ENCODE results near the gene HTR1A. TPM values are rescaled to one million over a fixed set of nuclear protein-coding genes. Genes with fewer than 3 reads are reported as not detected.

The HTR1A gene
- total and polyA plus RNA-seq, 2 donors from 2014 or later, result not detected

DNA sequence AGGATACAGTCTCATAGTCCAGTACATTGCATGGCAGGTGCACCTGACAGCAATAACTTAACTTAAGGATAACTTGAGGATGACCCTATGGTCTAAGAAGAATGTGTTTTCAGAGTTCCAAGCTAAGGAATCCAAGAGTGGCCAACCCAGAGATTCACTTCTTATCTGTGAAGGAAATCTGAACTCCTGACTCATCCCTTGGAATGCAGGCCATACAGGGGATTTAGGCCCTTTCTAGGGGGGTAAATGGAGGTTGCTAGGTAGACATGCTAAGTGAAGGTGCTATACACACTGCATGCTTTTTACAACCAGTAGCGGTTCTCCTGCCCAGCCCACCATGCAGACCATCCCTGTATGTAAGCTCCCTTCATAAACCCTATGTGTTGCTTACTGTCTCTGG is 50.4 kb downstream of the HTR1A start:
- DNase-seq, result no peak
- H3K27me3 ChIP-seq (ENCODE audit: control insufficient read depth, insufficient read depth, low read length), result no peaks in the 10 kb centered on the region
- TF ChIP-seq, protein P1, sequence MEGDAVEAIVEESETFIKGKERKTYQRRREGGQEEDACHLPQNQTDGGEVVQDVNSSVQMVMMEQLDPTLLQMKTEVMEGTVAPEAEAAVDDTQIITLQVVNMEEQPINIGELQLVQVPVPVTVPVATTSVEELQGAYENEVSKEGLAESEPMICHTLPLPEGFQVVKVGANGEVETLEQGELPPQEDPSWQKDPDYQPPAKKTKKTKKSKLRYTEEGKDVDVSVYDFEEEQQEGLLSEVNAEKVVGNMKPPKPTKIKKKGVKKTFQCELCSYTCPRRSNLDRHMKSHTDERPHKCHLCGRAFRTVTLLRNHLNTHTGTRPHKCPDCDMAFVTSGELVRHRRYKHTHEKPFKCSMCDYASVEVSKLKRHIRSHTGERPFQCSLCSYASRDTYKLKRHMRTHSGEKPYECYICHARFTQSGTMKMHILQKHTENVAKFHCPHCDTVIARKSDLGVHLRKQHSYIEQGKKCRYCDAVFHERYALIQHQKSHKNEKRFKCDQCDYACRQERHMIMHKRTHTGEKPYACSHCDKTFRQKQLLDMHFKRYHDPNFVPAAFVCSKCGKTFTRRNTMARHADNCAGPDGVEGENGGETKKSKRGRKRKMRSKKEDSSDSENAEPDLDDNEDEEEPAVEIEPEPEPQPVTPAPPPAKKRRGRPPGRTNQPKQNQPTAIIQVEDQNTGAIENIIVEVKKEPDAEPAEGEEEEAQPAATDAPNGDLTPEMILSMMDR (IDR thresholded peaks at IDR 0.05; ENCODE audit: borderline replicate concordance, extremely low read depth, insufficient read depth), result no peak
- no peak overlapping the region for H3K4me3 ChIP-seq (ENCODE audit: low read length in 3 of 3)
- no peaks in the 10 kb centered on the region for H3K9me3 ChIP-seq (ENCODE audit: control insufficient read depth in 2 of 3, insufficient read depth in 1 of 3, low read length in 3 of 3)
- no peak overlapping the region for H3K27ac ChIP-seq (ENCODE audit: low read depth in 2 of 2, low read length in 2 of 2)
- no peak for FAIRE-seq
- H3K9ac ChIP-seq (ENCODE audit: low read length in 3 of 3), result no peak overlapping the region
- H3K36me3 ChIP-seq (ENCODE audit: control insufficient read depth in 2 of 3, insufficient read depth in 3 of 3, low read length in 3 of 3), result no peaks in the 10 kb centered on the region
- no peaks in the 10 kb centered on the region for H3K4me1 ChIP-seq (ENCODE audit: control insufficient read depth in 2 of 3, insufficient read depth in 2 of 3, low read depth in 1 of 3, low read length in 3 of 3)
- intact Hi-C loops (cut with DNase I), result no loop called here

Other genes starting within 250 kb of the HTR1A start
- 23.0 TPM for gene RNF180, start 203.4 kb upstream of the HTR1A start, total RNA-seq
- 3.8 TPM for gene RNF180, start 203.4 kb upstream of the HTR1A start, polyA plus RNA-seq (ENCODE audit: insufficient read depth, low read depth, low replicate concordance)